Posterior cingulate gyrus (tissue), 11 donors: Measurements from ENCODE around the gene DYNLT5.
A peak's percentile ranks its signal among the peaks of the same experiment; 100 is the strongest.

Experiments used
- DNase-seq, 10 donors: peaks; one replicate each; pipeline versions ENCODE4 v3.0.0 to v3.0.0-alpha.2; 2020 to 2021; ENCODE audit warnings: mixed read lengths in 3 of 10
- intact Hi-C: fragments of 100-400 bp; cut with DNase I; formaldehyde crosslinking; loops from one replicate; pipeline ENCODE4 v1.15.1; 2023

Gene DYNLT5

DNA sequence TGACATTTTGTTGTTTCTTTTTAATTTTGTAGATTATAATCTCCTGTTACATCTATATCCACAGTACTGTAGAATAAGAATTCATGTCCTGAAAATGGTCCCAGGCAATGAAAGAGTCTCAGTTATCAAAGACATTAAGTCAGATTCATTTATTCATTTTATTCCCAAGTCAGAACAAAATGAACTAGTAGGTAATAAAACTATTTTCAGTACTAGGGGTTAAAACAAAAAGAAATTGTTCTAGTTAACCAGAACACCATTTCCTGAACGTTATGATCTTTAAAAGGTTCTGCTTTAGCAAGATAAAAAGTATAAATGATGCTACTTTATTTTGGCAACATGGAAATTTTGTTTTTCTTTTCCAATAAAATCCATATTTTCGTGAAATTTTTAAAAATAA lies 6.8 kb upstream of the DYNLT5 start:
- no peak for DNase-seq
- intact Hi-C loops = no loop called here

- no peak for DNase-seq
- intact Hi-C loops = no loop called here
Measured at GRCh38 chr1:66747501-66747900, 4.8 kb upstream of the DYNLT5 start.

DNA sequence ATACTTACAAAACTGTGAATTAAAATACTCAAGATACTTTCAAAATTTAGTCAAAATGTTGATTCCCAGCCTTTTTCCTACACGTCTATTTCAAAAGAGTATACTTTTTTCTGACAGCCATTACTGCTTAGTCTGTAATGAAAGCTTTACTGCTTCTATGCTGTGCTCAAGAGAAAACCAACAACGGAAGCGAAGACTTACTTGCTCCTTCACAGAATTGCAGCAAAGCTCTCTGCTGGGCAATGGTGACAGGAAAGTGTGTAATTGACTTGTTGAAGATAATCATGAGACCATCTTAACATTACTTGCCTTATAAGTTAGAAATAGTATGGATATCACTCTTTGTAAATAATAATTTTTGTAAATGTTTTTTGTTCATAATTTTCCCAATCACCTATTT lies 1.7 kb upstream of the DYNLT5 start:
- intact Hi-C loops = no loop called here
- DNase-seq = no peak

DNA sequence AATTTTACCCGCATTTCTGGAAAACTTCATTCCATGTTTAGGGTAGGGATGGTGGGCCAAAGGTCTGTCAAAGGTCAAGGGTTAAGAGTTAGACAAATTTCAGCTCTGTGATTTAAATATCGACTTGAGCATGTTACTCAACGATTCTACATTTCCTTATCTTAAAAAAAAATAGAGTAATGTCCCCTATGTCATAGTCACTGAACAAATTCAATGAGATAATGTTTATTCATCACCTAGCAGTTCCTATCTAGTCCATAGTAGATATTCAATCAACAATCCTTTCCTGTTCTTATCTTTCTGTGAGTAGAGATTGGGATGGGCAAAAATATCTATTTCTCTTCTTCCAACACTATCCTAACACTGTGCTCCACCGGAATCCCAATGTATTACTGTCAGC lies 1.1 kb upstream of the DYNLT5 start:
- intact Hi-C loops = no loop called here
- no peak for DNase-seq

DNA sequence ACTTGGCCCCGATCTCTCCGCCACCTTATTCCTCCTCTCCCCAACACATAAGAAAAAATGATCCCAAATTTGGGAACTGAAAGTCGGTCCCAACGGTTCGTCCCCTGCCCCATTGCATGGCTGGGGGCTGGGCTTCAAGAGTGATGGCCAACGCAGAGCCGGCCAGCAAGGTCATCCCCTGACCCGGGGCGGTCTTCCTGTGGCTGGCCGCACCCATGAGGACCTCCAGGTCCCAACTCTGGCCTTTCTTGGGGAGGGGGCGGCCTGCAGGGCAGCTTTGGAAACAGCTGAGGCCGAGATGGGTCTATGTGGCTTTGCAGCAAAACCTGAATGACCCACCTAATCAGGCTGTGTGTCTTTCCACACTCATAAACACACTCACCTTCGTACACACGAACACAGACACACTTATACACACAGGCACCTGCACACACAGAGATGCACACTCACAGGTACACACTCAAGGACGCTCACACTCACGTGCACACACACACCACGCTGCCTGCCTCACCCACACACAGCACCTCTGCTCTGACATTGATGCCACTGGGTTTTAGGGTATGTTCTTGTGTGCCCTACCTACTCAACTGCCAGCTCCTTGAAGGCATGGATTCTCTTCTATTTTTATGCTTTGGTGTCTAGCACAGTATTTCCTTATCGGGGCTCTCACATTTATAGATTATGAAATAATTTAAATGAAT lies 562 bp downstream of the DYNLT5 start:
- peak in 1 of 10 donors; percentile 81 for DNase-seq
- intact Hi-C loops = no loop called here

DNA sequence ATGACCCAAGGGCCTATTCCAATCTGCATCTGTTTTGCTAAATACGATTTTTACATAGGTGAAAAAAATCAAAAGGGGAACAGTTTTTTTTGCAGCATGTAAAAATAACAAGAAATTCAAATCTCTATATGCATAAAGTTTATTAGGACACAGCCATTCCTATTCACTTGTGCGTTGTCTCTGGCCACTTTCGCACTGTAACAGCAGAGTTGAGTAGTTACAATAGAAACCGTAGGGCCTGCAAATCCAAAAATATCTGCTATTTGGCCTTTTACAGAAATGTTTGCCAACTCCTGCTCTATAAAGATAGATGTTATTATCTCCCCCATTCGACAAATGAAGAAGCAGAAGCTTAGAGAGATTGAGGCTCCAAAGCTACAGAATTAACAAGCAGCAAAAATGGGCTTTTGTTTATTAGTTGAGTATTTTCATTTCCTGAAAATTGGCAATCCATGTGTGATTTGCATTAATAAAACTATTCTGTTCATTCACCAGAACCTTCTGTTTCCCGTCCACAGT lies 5.5 kb downstream of the DYNLT5 start:
- no peak for DNase-seq
- intact Hi-C loops = no loop called here

DNA sequence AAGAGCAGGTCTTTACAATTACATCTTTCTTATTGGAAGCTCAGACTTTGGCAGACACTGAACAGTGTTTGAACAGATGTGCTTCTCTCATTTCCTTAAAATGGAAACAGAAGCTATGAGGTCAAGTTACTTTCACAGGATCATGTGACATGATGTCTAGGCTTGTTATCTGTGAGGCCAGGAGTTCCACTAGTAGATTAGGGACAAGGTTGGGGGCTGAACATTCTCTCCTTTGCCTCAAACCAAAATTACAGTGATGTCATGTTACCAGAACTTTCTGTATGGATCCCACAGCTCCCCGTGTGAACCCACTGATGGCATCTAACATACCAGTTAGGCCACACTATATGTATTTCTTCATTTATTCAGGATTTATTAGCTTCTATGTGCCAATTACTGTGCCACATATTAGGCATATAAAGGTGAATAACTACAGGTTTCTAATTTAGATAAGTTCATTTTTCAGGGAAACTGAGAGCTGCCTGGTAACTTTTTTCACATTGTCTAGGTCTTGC lies 6.0 kb downstream of the DYNLT5 start:
- no peak for DNase-seq
- intact Hi-C loops = no loop called here

GRCh38 chr1:66760506-66760905 lies 8.2 kb downstream of the DYNLT5 start:
- intact Hi-C loops = loop anchor here (10.0 kb wide), 1 partner anchor 454 kb away; no protein-coding TSS in a partner anchor
- no peak for DNase-seq

DNA sequence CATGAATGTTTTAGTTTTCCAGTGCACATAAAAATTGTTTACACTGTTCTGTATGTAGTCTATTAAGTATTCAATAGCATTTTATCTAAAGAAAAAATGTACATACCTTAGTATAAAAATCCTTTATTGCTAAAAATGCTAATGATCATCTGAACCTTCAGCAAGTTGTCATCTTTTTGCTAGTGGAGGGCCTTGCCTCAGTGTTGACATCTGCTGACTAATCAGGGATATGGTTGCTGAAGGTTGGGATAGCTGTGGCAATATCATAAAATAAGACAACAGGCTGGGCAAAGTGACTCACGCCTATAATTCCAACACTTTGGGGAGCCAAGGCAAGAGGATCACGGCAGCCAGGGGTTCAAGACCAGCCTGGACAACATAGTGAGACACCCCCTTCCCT lies 9.0 kb downstream of the DYNLT5 start:
- intact Hi-C loops = loop anchor here (10.0 kb wide), 1 partner anchor 454 kb away; no protein-coding TSS in a partner anchor

GRCh38 chr1:66764994-66765578 lies 12.8 kb downstream of the DYNLT5 start:
- intact Hi-C loops = loop anchor here (1.0 to 10.0 kb wide), 3 partner anchors 157 to 450 kb away; partner anchors contain the start of genes DNAI4 and MIER1
- peak in 3 of 10 donors; percentile 9 to 33 (median 24) for DNase-seq

More for the DNA sequence above, 9.0 kb downstream of the DYNLT5 start:
- no peak for DNase-seq

GRCh38 chr1:66767626-66768025 lies 15.4 kb downstream of the DYNLT5 start:
- no peak for DNase-seq
- intact Hi-C loops = loop anchor here (5.0 to 10.0 kb wide), 2 partner anchors 155 to 447 kb away; partner anchors contain the start of genes DNAI4 and MIER1

GRCh38 chr1:66768965-66769364 lies 16.7 kb downstream of the DYNLT5 start:
- intact Hi-C loops = loop anchor here (5.0 to 10.0 kb wide), 2 partner anchors 153 to 446 kb away; partner anchors contain the start of genes DNAI4 and MIER1

DNA sequence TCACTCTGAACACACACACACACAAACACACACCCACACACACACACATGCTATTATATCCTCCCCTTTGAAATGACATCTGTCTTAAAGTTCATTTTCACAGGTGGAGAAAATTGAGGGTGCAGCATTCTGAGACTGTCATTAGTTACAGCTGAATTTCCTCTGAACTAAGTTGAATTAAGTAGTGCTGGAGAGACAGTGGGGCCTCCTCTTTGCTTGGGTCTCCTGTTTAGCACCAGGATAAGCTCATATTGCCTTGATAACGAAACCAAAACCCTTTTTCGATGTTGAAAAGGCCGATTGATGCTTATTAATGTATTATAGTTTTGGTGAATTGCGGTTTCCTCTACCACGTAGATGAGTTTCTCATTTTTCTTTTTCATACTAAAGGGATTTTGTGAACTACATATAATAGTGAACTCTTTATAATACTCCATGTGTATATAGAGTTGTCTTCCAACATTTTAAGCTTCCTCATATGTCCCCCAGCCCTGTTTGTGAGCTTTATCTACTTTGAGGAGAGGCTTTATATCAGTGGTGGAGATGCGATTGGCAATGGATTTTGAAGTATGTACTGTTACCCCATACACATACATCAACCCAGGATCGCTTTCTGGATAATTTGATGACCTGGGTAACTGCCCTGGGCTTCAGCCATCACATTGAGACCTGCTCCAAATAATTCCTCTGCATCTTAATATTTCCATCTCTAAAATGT lies 17.4 kb downstream of the DYNLT5 start:
- no peak for DNase-seq
- intact Hi-C loops = loop anchor here (5.0 to 10.0 kb wide), 3 partner anchors 153 to 735 kb away; partner anchors contain the start of genes DNAI4 and MIER1

More at GRCh38 chr1:66768965-66769364, 16.7 kb downstream of the DYNLT5 start:
- DNase-seq = no peak

GRCh38 chr1:66770240-66770639 lies 18.0 kb downstream of the DYNLT5 start:
- intact Hi-C loops = loop anchor here (10.0 kb wide), 1 partner anchor 735 kb away; no protein-coding TSS in a partner anchor
- DNase-seq = no peak

DNA sequence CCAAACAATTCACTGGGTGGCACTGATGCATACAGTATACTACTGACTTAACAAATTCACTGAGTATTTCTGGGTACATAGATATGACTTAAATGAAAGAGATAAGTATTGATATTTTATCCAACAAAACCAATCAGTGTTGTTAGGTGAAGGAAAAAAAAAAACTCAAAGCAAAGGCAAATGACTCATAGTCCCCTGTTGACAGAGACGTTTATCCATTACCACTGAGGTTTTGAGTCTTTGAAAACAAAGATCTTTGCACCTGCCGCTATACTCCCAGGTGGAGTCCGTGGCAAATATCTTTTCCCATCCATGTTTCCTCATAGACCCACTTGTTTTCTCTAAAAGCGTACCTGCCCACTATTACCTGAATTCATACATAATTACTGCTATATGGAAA lies 18.4 kb downstream of the DYNLT5 start:
- intact Hi-C loops = loop anchor here (10.0 kb wide), 1 partner anchor 734 kb away; no protein-coding TSS in a partner anchor

DNA sequence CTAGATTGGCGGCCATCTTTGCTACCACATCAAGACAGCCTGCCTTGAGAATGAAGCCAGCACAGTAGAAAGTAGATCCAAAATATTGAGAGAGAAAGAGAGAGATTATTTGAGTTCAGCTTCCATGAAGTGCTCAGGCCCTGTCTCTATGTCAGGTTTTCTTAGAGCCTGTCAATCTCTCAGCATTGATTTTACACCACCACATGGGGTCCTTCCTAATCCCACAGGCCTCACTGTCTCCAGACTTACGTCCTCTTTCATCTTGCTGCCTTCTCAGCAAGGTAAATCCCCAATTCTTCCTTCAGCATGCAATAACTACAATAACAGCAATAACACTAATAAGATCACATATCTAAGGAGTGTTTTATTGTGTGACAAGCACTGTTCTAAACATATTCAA lies 21.0 kb downstream of the DYNLT5 start:
- DNase-seq = no peak
- intact Hi-C loops = loop anchor here (10.0 kb wide), 1 partner anchor 732 kb away; no protein-coding TSS in a partner anchor

More for the DNA sequence above, 18.4 kb downstream of the DYNLT5 start:
- DNase-seq = no peak

DNA sequence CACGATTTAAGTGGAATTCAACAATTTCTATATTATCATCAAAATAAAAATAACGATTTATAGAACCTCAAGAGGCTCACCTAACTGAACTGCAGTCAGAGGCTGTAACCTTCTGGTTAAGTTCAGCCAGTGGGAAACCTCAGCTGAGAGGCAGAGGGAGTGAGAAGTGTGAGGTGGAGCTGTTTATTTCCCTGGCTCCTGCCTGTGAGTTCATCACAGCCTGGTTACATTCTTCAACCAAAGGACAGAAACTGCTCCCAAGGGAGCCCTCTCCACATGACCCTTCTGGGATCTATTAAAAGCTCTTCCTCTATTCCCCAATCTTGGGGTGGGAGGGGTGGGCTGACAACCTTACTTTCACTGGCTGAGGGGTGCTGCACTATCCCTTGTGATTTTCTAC lies 22.2 kb downstream of the DYNLT5 start:
- no peak for DNase-seq
- intact Hi-C loops = loop anchor here (10.0 kb wide), 1 partner anchor 730 kb away; no protein-coding TSS in a partner anchor

GRCh38 chr1:66775646-66776045 lies 23.4 kb downstream of the DYNLT5 start:
- intact Hi-C loops = loop anchor here (10.0 kb wide), 1 partner anchor 729 kb away; no protein-coding TSS in a partner anchor
- DNase-seq = no peak

GRCh38 chr1:66777831-66778230 lies 25.6 kb downstream of the DYNLT5 start:
- intact Hi-C loops = loop anchor here (10.0 kb wide), 1 partner anchor 727 kb away; no protein-coding TSS in a partner anchor
- DNase-seq = no peak

- DNase-seq = no peak
- intact Hi-C loops = loop anchor here (10.0 kb wide), 1 partner anchor 727 kb away; no protein-coding TSS in a partner anchor
Measured at GRCh38 chr1:66778266-66778665, 26.0 kb downstream of the DYNLT5 start.
